Colonic mucosa (tissue), 4 donors: Measurements from ENCODE around the gene TTC3. TPM values are rescaled to one million over a fixed set of nuclear protein-coding genes. Genes with fewer than 3 reads are reported as not detected.

ENCODE experiments used
- DNase-seq: peaks from one replicate; pipeline ENCODE4 v3.0.0-alpha.2; 2020
- H3K27ac ChIP-seq: fragments of 200-600 bp; one replicate; pipeline ENCODE4 v1.8.0; 2021
- H3K27me3 ChIP-seq: fragments of 200-600 bp; one replicate; pipeline ENCODE4 v1.8.0; 2021
- H3K36me3 ChIP-seq: fragments of 200-600 bp; one replicate; pipeline ENCODE4 v1.8.0; 2021
- H3K4me1 ChIP-seq: fragments of 200-600 bp; one replicate; pipeline ENCODE4 v1.8.0; 2021; ENCODE audit warnings: mild to moderate bottlenecking
- H3K4me3 ChIP-seq: fragments of 200-600 bp; one replicate; pipeline ENCODE4 v1.8.0; 2021
- H3K9ac ChIP-seq, 2 donors: one replicate each; pipeline ENCODE4 v1.7.0; 2013; ENCODE audit warnings: control low read depth in 2 of 2, low read depth in 2 of 2, low read length in 2 of 2
- H3K9me3 ChIP-seq: fragments of 200-600 bp; one replicate; pipeline ENCODE4 v1.8.0; 2021
- CTCF ChIP-seq: fragments of 200-600 bp; IDR thresholded peaks from one replicate; pipeline ENCODE4 v1.8.0; 2022; ENCODE audit warnings: antibody characterized with exemption, mild to moderate bottlenecking
- intact Hi-C: fragments of 100-400 bp; cut with DNase I; formaldehyde crosslinking; loops from one replicate; pipeline ENCODE4 v1.14.1; 2022
- total RNA-seq, 2 donors: library from RNA; stranded (reverse); fragmentation: NEBNext Ultra II Directional in 1 of 2; extraction: Animal tissue kit (Norgen Biotek cat#: 25700) in 1 of 2; gene quantifications; one replicate each; pipeline ENCODE4 v1.2.1, GENCODE V29; 2021
- donor health status: healthy.
- donor health status: DM: no; HTN: no; CAD: no.
- donor health status: DM: no; HTN: no; CAD: no.

The TTC3 gene
- total RNA-seq, 2 donors from 2014 or later: 85.8 to 125 TPM

DNA sequence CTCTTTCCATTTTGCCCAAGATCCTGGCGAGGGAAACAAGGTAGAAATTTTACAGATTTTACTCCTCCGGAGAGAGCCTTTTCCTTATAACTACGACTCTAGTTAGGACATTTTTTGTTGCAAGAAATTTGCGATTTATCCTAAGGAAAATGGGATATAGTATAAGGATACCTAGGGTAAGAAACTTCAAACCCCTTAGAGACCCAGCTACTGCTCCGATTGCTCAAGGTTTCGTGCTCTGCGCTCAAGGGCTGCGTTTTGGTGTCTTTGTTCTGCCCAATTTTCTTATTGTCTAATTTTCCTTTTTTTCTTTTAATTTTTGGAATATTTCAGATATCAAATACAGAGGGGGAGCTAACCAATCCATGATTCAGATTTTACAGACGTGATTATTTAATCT, 1.5 kb downstream of the TTC3 start:
- Histone ChIP-seq H3K9me3 (no peaks in the 10 kb centered on the region), H3K4me3 (peak overlapping the region; percentile 85), H3K9ac (peak overlapping the region in 1 of 2 donors; percentile 94), H3K27me3 (no peaks in the 10 kb centered on the region), H3K36me3 (no peaks in the 10 kb centered on the region), H3K4me1 (no peaks in the 10 kb centered on the region), H3K27ac (no peak overlapping the region)
- TF ChIP-seq CTCF: no peak
- no peak for DNase-seq
- intact Hi-C loops: no loop called here

GRCh38 chr21:37075214-37075770, 2.2 kb downstream of the TTC3 start:
- H3K27me3 ChIP-seq: no peaks in the 10 kb centered on the region
- H3K4me1 ChIP-seq: no peaks in the 10 kb centered on the region
- H3K27ac ChIP-seq: no peak overlapping the region
- DNase-seq: no peak
- no peaks in the 10 kb centered on the region for H3K36me3 ChIP-seq
- intact Hi-C loops: loop anchor here (5.0 kb wide), 1 partner anchor 83 kb away; no protein-coding TSS in a partner anchor
- no peak for TF ChIP-seq CTCF
- no peak overlapping the region for H3K9ac ChIP-seq
- no peak overlapping the region for H3K4me3 ChIP-seq
- no peaks in the 10 kb centered on the region for H3K9me3 ChIP-seq

GRCh38 chr21:37076087-37076850, 3.2 kb downstream of the TTC3 start:
- Histone ChIP-seq H3K27me3 (no peaks in the 10 kb centered on the region), H3K27ac (no peak overlapping the region), H3K9ac (no peak overlapping the region), H3K36me3 (no peaks in the 10 kb centered on the region), H3K4me1 (no peaks in the 10 kb centered on the region), H3K4me3 (no peak overlapping the region), H3K9me3 (no peaks in the 10 kb centered on the region)
- TF ChIP-seq CTCF: no peak
- intact Hi-C loops: loop anchor here (5.0 kb wide), 1 partner anchor 84 kb away; no protein-coding TSS in a partner anchor
- DNase-seq: no peak

DNA sequence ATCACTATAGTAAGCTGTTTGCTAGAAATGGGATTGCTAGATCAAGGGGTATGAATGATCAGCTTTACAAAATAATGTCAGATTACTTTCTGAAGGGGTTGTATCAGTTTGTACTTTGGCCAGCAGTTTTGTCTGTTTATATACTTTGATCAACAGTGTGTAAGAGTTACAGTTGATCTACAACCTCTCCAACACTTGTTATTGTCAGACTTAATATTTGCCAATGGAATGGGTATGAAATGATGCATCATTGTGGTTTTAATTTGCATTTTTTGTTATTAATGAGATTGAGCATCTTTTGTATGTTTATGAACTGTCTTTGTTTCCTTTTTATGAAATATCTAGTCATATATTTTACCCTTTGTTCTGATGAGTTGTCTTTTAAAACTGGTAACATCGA, 4.3 kb downstream of the TTC3 start:
- Histone ChIP-seq H3K36me3 (no peaks in the 10 kb centered on the region), H3K4me3 (no peak overlapping the region), H3K27me3 (no peaks in the 10 kb centered on the region), H3K27ac (no peak overlapping the region), H3K4me1 (no peaks in the 10 kb centered on the region), H3K9me3 (no peaks in the 10 kb centered on the region), H3K9ac (no peak overlapping the region)
- no peak for TF ChIP-seq CTCF
- no peak for DNase-seq
- intact Hi-C loops: loop anchor here (5.0 kb wide), 1 partner anchor 85 kb away; no protein-coding TSS in a partner anchor

GRCh38 chr21:37079211-37079824, 6.3 kb downstream of the TTC3 start:
- TF ChIP-seq CTCF: peak; percentile 49

More at GRCh38 chr21:37079211-37079824, 6.3 kb downstream of the TTC3 start:
- DNase-seq: no peak
- intact Hi-C loops: loop anchor here (5.0 kb wide), 1 partner anchor 87 kb away; no protein-coding TSS in a partner anchor
- no peaks in the 10 kb centered on the region for H3K36me3 ChIP-seq
- H3K9ac ChIP-seq: no peak overlapping the region
- no peaks in the 10 kb centered on the region for H3K27me3 ChIP-seq
- H3K9me3 ChIP-seq: no peaks in the 10 kb centered on the region
- no peak overlapping the region for H3K27ac ChIP-seq
- no peak overlapping the region for H3K4me3 ChIP-seq
- no peaks in the 10 kb centered on the region for H3K4me1 ChIP-seq
